ENCODE data around the gene AFAP1. TPM values are rescaled to one million over a fixed set of nuclear protein-coding genes. Genes with fewer than 3 reads are reported as not detected.

AFAP1 gene
- polyA plus RNA-seq, 1 donor (not counting 4 experiments of a cell fraction or from before 2014, with no cell fraction given) = 7.6 TPM

DNA sequence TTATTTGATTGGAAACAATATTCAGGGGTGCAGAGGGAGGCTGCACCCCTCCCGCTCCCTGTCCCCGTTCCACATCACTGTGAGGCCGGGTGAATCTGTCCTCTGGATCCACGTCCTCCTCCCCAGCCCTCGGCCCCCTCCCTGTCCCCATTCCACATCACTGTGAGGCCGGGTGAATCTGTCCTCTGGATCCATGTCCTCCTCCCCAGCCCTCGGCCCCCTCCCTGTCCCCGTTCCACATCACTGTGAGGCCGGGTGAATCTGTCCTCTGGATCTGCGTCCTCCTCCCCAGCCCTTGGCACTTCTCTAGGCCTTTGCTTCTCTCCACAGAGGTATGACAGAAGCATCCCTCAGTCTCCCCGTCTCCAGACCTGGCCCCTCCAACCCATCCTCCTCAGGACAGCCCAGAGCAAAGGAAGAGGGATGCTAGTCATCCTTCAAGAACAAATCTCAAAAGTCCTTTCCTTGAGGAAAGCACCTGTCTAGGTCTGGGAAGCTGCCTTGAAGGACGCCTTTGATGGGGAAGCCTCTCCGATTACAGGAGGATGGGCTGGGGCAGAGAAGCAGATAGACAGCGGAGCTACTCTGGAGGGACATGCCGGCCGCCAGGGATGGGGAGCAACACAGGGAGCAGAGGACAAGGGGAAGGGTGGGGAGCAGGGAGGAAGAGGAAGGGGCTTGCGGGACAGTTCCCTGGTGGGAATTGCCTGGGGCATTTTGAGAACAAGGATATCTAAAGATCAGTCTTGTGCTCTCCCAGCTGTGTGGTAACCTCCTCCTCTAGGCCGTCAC, 10.8 kb upstream of the AFAP1 start:
- no peaks in the 10 kb centered on the region for H3K27me3 ChIP-seq (ENCODE audit: control insufficient read depth, extremely low read depth, insufficient read depth, low read length)
- no peaks in the 10 kb centered on the region for H3K9me1 ChIP-seq (ENCODE audit: control insufficient read depth, extremely low read depth, insufficient read depth, low read length)
- DNase-seq (ENCODE audit: low read depth, low spot score) = no peak
- no peak overlapping the region for H3K4me3 ChIP-seq (ENCODE audit: control insufficient read depth in 2 of 3, extremely low read depth in 1 of 3, insufficient read depth in 2 of 3, low read depth in 1 of 3, low read length in 3 of 3)
- H2AFZ ChIP-seq (ENCODE audit: control insufficient read depth, low read length) = no peak overlapping the region
- H3K79me2 ChIP-seq (ENCODE audit: control insufficient read depth, insufficient read depth, low read length) = no peaks in the 10 kb centered on the region
- H3K36me3 ChIP-seq (ENCODE audit: control insufficient read depth in 2 of 2, extremely low read depth in 1 of 2, insufficient read depth in 2 of 2, low read length in 2 of 2) = no peaks in the 10 kb centered on the region
- TF ChIP-seq EZH2 (IDR thresholded peaks at IDR 0.05; ENCODE audit: low read length) = no peak
- TF ChIP-seq, protein P1, sequence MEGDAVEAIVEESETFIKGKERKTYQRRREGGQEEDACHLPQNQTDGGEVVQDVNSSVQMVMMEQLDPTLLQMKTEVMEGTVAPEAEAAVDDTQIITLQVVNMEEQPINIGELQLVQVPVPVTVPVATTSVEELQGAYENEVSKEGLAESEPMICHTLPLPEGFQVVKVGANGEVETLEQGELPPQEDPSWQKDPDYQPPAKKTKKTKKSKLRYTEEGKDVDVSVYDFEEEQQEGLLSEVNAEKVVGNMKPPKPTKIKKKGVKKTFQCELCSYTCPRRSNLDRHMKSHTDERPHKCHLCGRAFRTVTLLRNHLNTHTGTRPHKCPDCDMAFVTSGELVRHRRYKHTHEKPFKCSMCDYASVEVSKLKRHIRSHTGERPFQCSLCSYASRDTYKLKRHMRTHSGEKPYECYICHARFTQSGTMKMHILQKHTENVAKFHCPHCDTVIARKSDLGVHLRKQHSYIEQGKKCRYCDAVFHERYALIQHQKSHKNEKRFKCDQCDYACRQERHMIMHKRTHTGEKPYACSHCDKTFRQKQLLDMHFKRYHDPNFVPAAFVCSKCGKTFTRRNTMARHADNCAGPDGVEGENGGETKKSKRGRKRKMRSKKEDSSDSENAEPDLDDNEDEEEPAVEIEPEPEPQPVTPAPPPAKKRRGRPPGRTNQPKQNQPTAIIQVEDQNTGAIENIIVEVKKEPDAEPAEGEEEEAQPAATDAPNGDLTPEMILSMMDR (optimal IDR thresholded peaks at IDR 0.05 in 1 of 3, IDR thresholded peaks at IDR 0.05 in 1 of 3, conservative IDR thresholded peaks at IDR 0.05 in 1 of 3; ENCODE audit: extremely low read depth in 1 of 3, insufficient read depth in 2 of 3, low read length in 3 of 3) = no peak
- no peak for FAIRE-seq
- no peak overlapping the region for H3K9ac ChIP-seq (ENCODE audit: control insufficient read depth, extremely low read depth, insufficient read depth, low read length)
- peaks cover under 1% of the 10 kb centered on the region for H3K4me1 ChIP-seq (ENCODE audit: control insufficient read depth, extremely low read depth, insufficient read depth, low read length)
- H4K20me1 ChIP-seq (ENCODE audit: control insufficient read depth, extremely low read depth, insufficient read depth, low read length) = no peaks in the 10 kb centered on the region
- no peak overlapping the region for H3K4me2 ChIP-seq (ENCODE audit: control insufficient read depth, extremely low read depth, insufficient read depth, low read depth, low read length)
- no peak overlapping the region for H3K27ac ChIP-seq (ENCODE audit: control insufficient read depth, insufficient read depth, low read length)
- dilution Hi-C loops (cut with MboI; ENCODE audit: extremely low pct_ligation_motif_present, low sequenced_read_pairs) = no loop called here
- H3K9me3 ChIP-seq (ENCODE audit: control insufficient read depth, low read depth, low read length) = no peaks in the 10 kb centered on the region

DNA sequence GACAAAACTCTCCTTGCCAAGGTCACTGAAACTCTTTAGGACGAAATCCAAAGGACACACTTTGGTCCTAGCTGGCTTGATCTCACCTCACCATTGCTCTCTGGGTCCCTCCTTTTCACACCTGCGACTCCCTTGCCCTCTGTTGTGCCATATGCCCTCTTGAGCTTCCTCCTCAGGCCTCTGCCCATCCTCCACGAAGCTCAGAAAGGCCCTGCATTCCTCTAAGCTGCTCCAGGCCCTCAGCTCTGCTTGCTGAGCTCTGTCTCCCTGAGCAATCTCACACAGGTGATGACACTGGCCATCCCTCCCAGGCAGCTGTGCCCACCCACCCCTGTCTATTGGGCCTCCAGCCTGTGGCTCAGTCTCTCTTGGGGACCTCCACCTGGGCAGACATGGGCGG, 10.1 kb upstream of the AFAP1 start:
- no peak for DNase-seq (ENCODE audit: low read depth, low spot score)
- no peaks in the 10 kb centered on the region for H3K36me3 ChIP-seq (ENCODE audit: control insufficient read depth in 2 of 2, extremely low read depth in 1 of 2, insufficient read depth in 2 of 2, low read length in 2 of 2)
- H2AFZ ChIP-seq (ENCODE audit: control insufficient read depth, low read length) = no peak overlapping the region
- dilution Hi-C loops (cut with MboI; ENCODE audit: extremely low pct_ligation_motif_present, low sequenced_read_pairs) = no loop called here
- H3K9me3 ChIP-seq (ENCODE audit: control insufficient read depth, low read depth, low read length) = no peaks in the 10 kb centered on the region
- H4K20me1 ChIP-seq (ENCODE audit: control insufficient read depth, extremely low read depth, insufficient read depth, low read length) = no peaks in the 10 kb centered on the region
- no peak overlapping the region for H3K4me3 ChIP-seq (ENCODE audit: control insufficient read depth in 2 of 3, extremely low read depth in 1 of 3, insufficient read depth in 2 of 3, low read depth in 1 of 3, low read length in 3 of 3)
- H3K27me3 ChIP-seq (ENCODE audit: control insufficient read depth, extremely low read depth, insufficient read depth, low read length) = no peaks in the 10 kb centered on the region
- no peak overlapping the region for H3K9ac ChIP-seq (ENCODE audit: control insufficient read depth, extremely low read depth, insufficient read depth, low read length)
- FAIRE-seq = no peak
- no peaks in the 10 kb centered on the region for H3K79me2 ChIP-seq (ENCODE audit: control insufficient read depth, insufficient read depth, low read length)
- H3K4me1 ChIP-seq (ENCODE audit: control insufficient read depth, extremely low read depth, insufficient read depth, low read length) = no peaks in the 10 kb centered on the region
- H3K4me2 ChIP-seq (ENCODE audit: control insufficient read depth, extremely low read depth, insufficient read depth, low read depth, low read length) = no peak overlapping the region
- H3K9me1 ChIP-seq (ENCODE audit: control insufficient read depth, extremely low read depth, insufficient read depth, low read length) = no peaks in the 10 kb centered on the region
- H3K27ac ChIP-seq (ENCODE audit: control insufficient read depth, insufficient read depth, low read length) = no peak overlapping the region
- TF ChIP-seq EZH2 (IDR thresholded peaks at IDR 0.05; ENCODE audit: low read length) = no peak
- TF ChIP-seq, protein P1 (optimal IDR thresholded peaks at IDR 0.05 in 1 of 3, IDR thresholded peaks at IDR 0.05 in 1 of 3, conservative IDR thresholded peaks at IDR 0.05 in 1 of 3; ENCODE audit: extremely low read depth in 1 of 3, insufficient read depth in 2 of 3, low read length in 3 of 3) = no peak
